ENCODE data around the gene SCGB3A2. TPM values are rescaled to one million over a fixed set of nuclear protein-coding genes. Genes with fewer than 3 reads are reported as not detected.
A peak's percentile ranks its signal among the peaks of the same experiment; 100 is the strongest.
"Not testable (repeated sequence)": the region's sequence is repeated elsewhere in the genome, so short reads cannot be mapped to it uniquely, and the experiment has no call there.

SCGB3A2 gene
- total RNA-seq, 1 experiment from 2014 or later, result not detected

- DNase-seq (ENCODE audit: extremely low read depth, low read depth), result no peak
Measured at GRCh38 chr5:147860641-147861025, 17.9 kb upstream of the SCGB3A2 start.

- DNase-seq (ENCODE audit: extremely low read depth, low read depth), result no peak
Measured at GRCh38 chr5:147863454-147864158, 14.9 kb upstream of the SCGB3A2 start.

GRCh38 chr5:147869112-147869511 lies 9.4 kb upstream of the SCGB3A2 start:
- DNase-seq (ENCODE audit: extremely low read depth, low read depth), result no peak

GRCh38 chr5:147869892-147870291 lies 8.6 kb upstream of the SCGB3A2 start:
- not testable (repeated sequence) for DNase-seq (ENCODE audit: extremely low read depth, low read depth)

GRCh38 chr5:147871980-147872549 lies 6.4 kb upstream of the SCGB3A2 start:
- DNase-seq (ENCODE audit: extremely low read depth, low read depth), result not testable (repeated sequence)

GRCh38 chr5:147872744-147873435 lies 5.6 kb upstream of the SCGB3A2 start:
- DNase-seq (ENCODE audit: extremely low read depth, low read depth), result not testable (repeated sequence)

GRCh38 chr5:147874118-147874875 lies 4.2 kb upstream of the SCGB3A2 start:
- DNase-seq (ENCODE audit: extremely low read depth, low read depth), result peak; percentile 35

- no peak for DNase-seq (ENCODE audit: extremely low read depth, low read depth)
Measured at GRCh38 chr5:147874910-147875367, 3.6 kb upstream of the SCGB3A2 start.

GRCh38 chr5:147876141-147876540 lies 2.4 kb upstream of the SCGB3A2 start:
- no peak for DNase-seq (ENCODE audit: extremely low read depth, low read depth)

GRCh38 chr5:147876626-147877025 lies 1.9 kb upstream of the SCGB3A2 start:
- DNase-seq (ENCODE audit: extremely low read depth, low read depth), result no peak

GRCh38 chr5:147879784-147880183 lies 1.3 kb downstream of the SCGB3A2 start:
- DNase-seq (ENCODE audit: extremely low read depth, low read depth), result no peak

- DNase-seq (ENCODE audit: extremely low read depth, low read depth), result no peak
Measured at GRCh38 chr5:147880487-147880886, 2.0 kb downstream of the SCGB3A2 start.

- DNase-seq (ENCODE audit: extremely low read depth, low read depth), result no peak
Measured at GRCh38 chr5:147882586-147883313, 4.2 kb downstream of the SCGB3A2 start.

GRCh38 chr5:147887026-147887627 lies 8.6 kb downstream of the SCGB3A2 start:
- peak; percentile 26 for DNase-seq (ENCODE audit: extremely low read depth, low read depth)

GRCh38 chr5:147887930-147888329 lies 9.4 kb downstream of the SCGB3A2 start:
- DNase-seq (ENCODE audit: extremely low read depth, low read depth), result no peak

- no peak for DNase-seq (ENCODE audit: extremely low read depth, low read depth)
Measured at GRCh38 chr5:147892696-147893296, 14.3 kb downstream of the SCGB3A2 start.

GRCh38 chr5:147893820-147894219 lies 15.3 kb downstream of the SCGB3A2 start:
- DNase-seq (ENCODE audit: extremely low read depth, low read depth), result no peak

GRCh38 chr5:147895864-147896263 lies 17.4 kb downstream of the SCGB3A2 start:
- no peak for DNase-seq (ENCODE audit: extremely low read depth, low read depth)

- DNase-seq (ENCODE audit: extremely low read depth, low read depth), result peak; percentile 55
Measured at GRCh38 chr5:147898875-147899401, 20.4 kb downstream of the SCGB3A2 start.

Measured in NCI-H460 (cell line).